ENCODE measurements around the gene ILDR1.

- TF ChIP-seq CTCF (IDR thresholded peaks at IDR 0.05): no peak
- no peak for TF ChIP-seq POLR2AphosphoS5 (IDR thresholded peaks at IDR 0.05)
- no peak for TF ChIP-seq POLR2A (IDR thresholded peaks at IDR 0.05)
- TF ChIP-seq EP300 (IDR thresholded peaks at IDR 0.05): no peak
Observed at GRCh38 chr3:121941592-121941991, 80.5 kb downstream of the ILDR1 start.
